SK-N-SH (cell line): ENCODE data around the gene BSCL2. TPM values are rescaled to one million over a fixed set of nuclear protein-coding genes. Genes with fewer than 3 reads are reported as not detected.
A peak's percentile ranks its signal among the peaks of the same experiment; 100 is the strongest.

Source experiments
- CTCF ChIA-PET: fragments of 300-600, 350-600 bp; formaldehyde crosslinking; extraction: SDS; loops from one replicate; lab custom pipeline; 2021; lab: Yijun Ruan, JAX
- POLR2A ChIA-PET: fragments of 350-600 bp; sonication (Branson Sonifier 250); formaldehyde crosslinking; extraction: SDS; loops from one replicate; lab custom pipeline; 2020; ENCODE audit warnings: antibody characterized with exemption, inconsistent platforms; lab: Yijun Ruan, JAX
- DNase-seq: peaks from one replicate; pipeline ENCODE4 v3.0.0; 2012
- H2AFZ ChIP-seq: fragments of 200-600 bp; sonication (generic); 2 replicates; pipeline ENCODE4 v1.8.1; 2016; ENCODE audit warnings: antibody characterized with exemption, mild to moderate bottlenecking, low read depth
- H3F3A ChIP-seq: fragments of 200-600 bp; sonication (generic); replicated peaks from 2 replicates; pipeline ENCODE3; 2016; ENCODE audit warnings: antibody characterized with exemption, mild to moderate bottlenecking; ENCODE audit not compliant: insufficient read depth
- H3K27ac ChIP-seq, 2 experiments: fragments of 200-500 bp in 1 of 2; fragments of 200-600 bp in 1 of 2; sonication (Bioruptor generic) in 1 of 2; sonication (generic), shearing (Covaris generic) in 1 of 2; 2 replicates each; pipeline versions ENCODE4 v1.5.1 to v1.6.1; 2014 to 2016; ENCODE audit warnings: low read depth in 2 of 2, inconsistent platforms in 1 of 2, low read length in 1 of 2, mild to moderate bottlenecking in 1 of 2, mixed read lengths in 1 of 2
- H3K27me3 ChIP-seq: fragments of 200-600 bp; sonication (generic), shearing (Covaris generic); 2 replicates; pipeline ENCODE4 v1.6.1; 2016; ENCODE audit warnings: mixed run types; ENCODE audit not compliant: insufficient read depth
- H3K36me3 ChIP-seq, 2 experiments: fragments of 200-500 bp in 1 of 2; fragments of 200-600 bp in 1 of 2; sonication (Bioruptor generic) in 1 of 2; sonication (generic) in 1 of 2; replicated peaks in 1 of 2; 2 replicates each; pipeline versions ENCODE3 to v1.5.1; 2014 to 2016; ENCODE audit warnings: low read length in 1 of 2, mild to moderate bottlenecking in 1 of 2; ENCODE audit not compliant: insufficient read depth in 2 of 2, control insufficient read depth in 1 of 2
- H3K4me1 ChIP-seq, 2 experiments: fragments of 200-500 bp in 1 of 2; fragments of 200-600 bp in 1 of 2; sonication (Bioruptor generic) in 1 of 2; sonication (generic), shearing (Covaris generic) in 1 of 2; 2 replicates each; pipeline versions ENCODE4 v1.5.1 to v1.6.1; 2014 to 2016; ENCODE audit warnings: low read depth in 1 of 2, low read length in 1 of 2, mixed run types in 1 of 2; ENCODE audit not compliant: insufficient read depth in 2 of 2, control insufficient read depth in 1 of 2
- H3K4me2 ChIP-seq: fragments of 200-600 bp; sonication (generic), shearing (Covaris generic); 2 replicates; pipeline ENCODE4 v1.6.1; 2017; ENCODE audit warnings: mixed run types
- H3K4me3 ChIP-seq, 2 experiments: fragments of 200-500 bp in 1 of 2; fragments of 200-600 bp in 1 of 2; sonication (Bioruptor generic) in 1 of 2; sonication (generic), shearing (Covaris generic) in 1 of 2; 2 replicates each; pipeline versions ENCODE4 v1.5.1 to v1.8.1; 2014 to 2016; ENCODE audit warnings: low read depth in 2 of 2, inconsistent platforms in 1 of 2, low read length in 1 of 2, mild to moderate bottlenecking in 1 of 2, mixed read lengths in 1 of 2, moderate library complexity in 1 of 2
- H3K79me2 ChIP-seq: fragments of 200-600 bp; sonication (generic); 2 replicates; pipeline ENCODE4 v1.8.1; 2017; ENCODE audit warnings: mild to moderate bottlenecking; ENCODE audit not compliant: insufficient read depth
- H3K9ac ChIP-seq: fragments of 200-600 bp; sonication (generic); 2 replicates; pipeline ENCODE4 v1.6.1; 2017; ENCODE audit warnings: mixed run types
- H3K9me2 ChIP-seq: fragments of 200-600 bp; sonication (generic); 2 replicates; pipeline ENCODE4 v1.6.1; 2017; ENCODE audit warnings: mixed run types
- H3K9me3 ChIP-seq: fragments of 200-600 bp; sonication (generic); 2 replicates; pipeline ENCODE4 v1.6.1; 2017; ENCODE audit warnings: mixed run types, mild to moderate bottlenecking, moderate library complexity
- H4K20me1 ChIP-seq: fragments of 200-600 bp; sonication (generic); 2 replicates; pipeline ENCODE4 v1.6.1; 2017; ENCODE audit warnings: mild to moderate bottlenecking, mixed run types; ENCODE audit not compliant: insufficient read depth
- CHD2 ChIP-seq: fragments of 150-350 bp; IDR thresholded peaks from 2 replicates; pipeline ENCODE4 v1.6.1; 2018; ENCODE audit warnings: low read length; ENCODE audit not compliant: partially characterized antibody
- CTCF ChIP-seq: fragments of 200-600 bp; sonication (generic); IDR thresholded peaks from 2 replicates; pipeline ENCODE4 v1.6.1; 2017; ENCODE audit warnings: antibody characterized with exemption, mild to moderate bottlenecking, moderate library complexity
- ELF1 ChIP-seq: IDR thresholded peaks from 2 replicates; pipeline ENCODE4 v1.4.0; 2012
- FOXJ3 ChIP-seq: sonication (generic); formaldehyde crosslinking; IDR thresholded peaks from 2 replicates; pipeline ENCODE4 v1.5.1; 2020; ENCODE audit warnings: mild to moderate bottlenecking, missing genetic modification reagents
- FOXM1 ChIP-seq: IDR thresholded peaks from 2 replicates; pipeline ENCODE4 v1.4.0; 2012; ENCODE audit warnings: low read depth, mild to moderate bottlenecking
- GATA2 ChIP-seq: sonication (generic); formaldehyde crosslinking; IDR thresholded peaks from 2 replicates; pipeline ENCODE4 v1.5.0; 2020; ENCODE audit warnings: mild to moderate bottlenecking, missing genetic modification reagents
- MAX ChIP-seq: IDR thresholded peaks from 2 replicates; pipeline ENCODE4 v1.4.0; 2012; ENCODE audit warnings: low read depth
- MEF2A ChIP-seq: IDR thresholded peaks from 2 replicates; pipeline ENCODE4 v1.4.0; 2012; ENCODE audit warnings: low read depth, borderline replicate concordance
- PBX3 ChIP-seq: IDR thresholded peaks from 2 replicates; pipeline ENCODE4; 2012
- POLR2AphosphoS5 ChIP-seq: IDR thresholded peaks from 2 replicates; pipeline ENCODE4 v1.6.1; 2012; ENCODE audit warnings: low read depth, low read length
- RAD21 ChIP-seq: IDR thresholded peaks from 2 replicates; pipeline ENCODE4 v1.6.1; 2012; ENCODE audit warnings: mild to moderate bottlenecking, low read length
- RCOR1 ChIP-seq: fragments of 150-350 bp; IDR thresholded peaks from 2 replicates; pipeline ENCODE4 v1.6.1; 2017; ENCODE audit warnings: antibody characterized with exemption, low read length
- REST ChIP-seq: IDR thresholded peaks from 2 replicates; pipeline ENCODE4 v1.6.1; 2012; ENCODE audit warnings: mild to moderate bottlenecking, low read depth, low read length, moderate library complexity
- RFX5 ChIP-seq: IDR thresholded peaks from 2 replicates; pipeline ENCODE4 v1.6.1; 2012; ENCODE audit warnings: mild to moderate bottlenecking, improper control_type of control experiment, low read length
- RXRA ChIP-seq: IDR thresholded peaks from 2 replicates; pipeline ENCODE4 v1.4.0; 2012; ENCODE audit warnings: low read depth, mild to moderate bottlenecking, borderline replicate concordance
- TCF12 ChIP-seq: IDR thresholded peaks from 2 replicates; pipeline ENCODE4 v1.4.0; 2012
- TEAD4 ChIP-seq: IDR thresholded peaks from 2 replicates; pipeline ENCODE4 v1.4.0; 2012; ENCODE audit warnings: mild to moderate bottlenecking, borderline replicate concordance; ENCODE audit not compliant: insufficient read depth
- USF1 ChIP-seq: IDR thresholded peaks from 2 replicates; pipeline ENCODE4 v1.4.0; 2012; ENCODE audit warnings: low read depth, borderline replicate concordance
- USF2 ChIP-seq: fragments of 150-350 bp; IDR thresholded peaks from 2 replicates; pipeline ENCODE4 v1.6.1; 2017; ENCODE audit warnings: antibody characterized with exemption, low read length, low read depth, borderline replicate concordance
- YY1 ChIP-seq: IDR thresholded peaks from 2 replicates; pipeline ENCODE4 v1.4.0; 2012; ENCODE audit warnings: low read depth, mild to moderate bottlenecking
- ZBTB33 ChIP-seq: IDR thresholded peaks from 2 replicates; pipeline ENCODE4 v1.4.0; 2012; ENCODE audit warnings: low read depth, borderline replicate concordance
- WGBS: methylation state at CpG from one replicate; pipeline ENCODE4 v1.1.6; 2017; ENCODE audit warnings: low lambda C conversion rate; 5-methylcytosine and 5-hydroxymethylcytosine counted together
- polyA plus RNA-seq, 3 experiments: library from polyadenylated mRNA; depleted of rRNA; stranded (reverse); fragments of >200 nt; gene quantifications; 2 replicates each; pipeline ENCODE4 v1.2.3, GENCODE V29; 2012

Gene BSCL2
- polyA plus RNA-seq, 1 of the 3 experiments (the other 2 are of a cell fraction), result 81.5 TPM

- WGBS, result under 1% methylated on average over 60 of the region's 73 CpGs
- no peaks in the 10 kb centered on the region for H3K9me3 ChIP-seq
- CTCF ChIA-PET, result interaction anchor here (0.6 to 1.9 kb wide), 7 partner anchors 19 to 251 kb away, joined by 3 to 5 read pairs (median 4); partner anchors contain the start of genes C11orf98, CSKMT and SLC3A2
- peak; percentile 99 for DNase-seq
- H3K9ac ChIP-seq, result peak within 1 kb of the TSS; percentile 97
- peaks cover 5 to 8% of the 10 kb centered on the region in 2 experiments; a peak in 2 of 4 replicates for H3K4me1 ChIP-seq
- peaks cover 5% of the 10 kb centered on the region for H3F3A ChIP-seq
- peak within 1 kb of the TSS; percentile 78 to 87 for H3K4me3 ChIP-seq
- 0 out of 2 replicates have a peak, but pooled peaks cover 5% of the 10 kb centered on the region for H4K20me1 ChIP-seq
- H3K27me3 ChIP-seq, result no peaks in the 10 kb centered on the region
- H3K4me2 ChIP-seq, result peak within 1 kb of the TSS; percentile 92
- peak within 1 kb of the TSS; percentile 77 to 88 for H3K27ac ChIP-seq
- no peaks in the 10 kb centered on the region for H3K9me2 ChIP-seq
- peaks cover 63% of the 10 kb centered on the region for H3K79me2 ChIP-seq
- peaks cover 21 to 34% of the 10 kb centered on the region in 2 experiments for H3K36me3 ChIP-seq
- POLR2A ChIA-PET, result interaction anchor here (0.5 to 7.3 kb wide), 12 partner anchors 9 to 1402 kb away, joined by 3 to 52 read pairs (median 4); partner anchors contain the start of genes B3GAT3, C11orf98, CSKMT and LBHD1
- no peak within 1 kb of the TSS; the same call in 1 of the 2 replicates for H2AFZ ChIP-seq
- TF ChIP-seq RCOR1 (no peak), TCF12 (no peak), TEAD4 (0 out of 2 replicates have a peak, but pooled peaks have one; percentile 51), USF1 (no peak), YY1 (peak; percentile 96), RXRA (no peak), POLR2AphosphoS5 (peak; percentile 90), GATA2 (CRISPR knock-in tag) (no peak), MAX (peak; percentile 55), PBX3 (peak; percentile 53), FOXM1 (no peak), MEF2A (no peak), RFX5 (peak; percentile 45; the same call in 1 of the 2 replicates), FOXJ3 (CRISPR knock-in tag) (no peak), REST (no peak), RAD21 (no peak), ZBTB33 (peak; percentile 89), CHD2 (peak; percentile 93), USF2 (no peak), CTCF (no peak), ELF1 (peak; percentile 63)
Measured at GRCh38 chr11:62645946-62646824, 61.0 kb downstream of the BSCL2 start, which contains the start of gene GANAB. GANAB (minus strand) TSS chr11:62646613; CDS start chr11:62646599, 14 bp downstream.
